Activated CD8-positive, alpha-beta T cell treated with anti-CD3 and anti-CD28 coated beads for 36 hours (primary cell): ENCODE data around the gene TRMT61A. TPM values are rescaled to one million over a fixed set of nuclear protein-coding genes. Genes with fewer than 3 reads are reported as not detected.

Experiments
- ATAC-seq: fragments of 200-7000 bp; cut with Tn5 transposase; one replicate; pipeline ENCODE4 v1.10.0; 2021; ENCODE audit warnings: mild to moderate bottlenecking, moderate library complexity
- CTCF ChIA-PET: fragments of 350-600 bp; sonication (Branson Sonifier 250); formaldehyde crosslinking; loops from one replicate; lab custom pipeline; 2021; ENCODE audit warnings: antibody characterized with exemption; lab: Charles Lee
- POLR2A ChIA-PET: fragments of 350-600 bp; sonication (Branson Sonifier 250); formaldehyde crosslinking; loops from one replicate; lab custom pipeline; 2021; ENCODE audit warnings: antibody characterized with exemption; lab: Charles Lee
- DNase-seq: peaks from one replicate; pipeline ENCODE4 v3.0.0-alpha.2; 2020
- H3K27ac Mint-ChIP-seq: one replicate; pipeline ENCODE4 v1.8.0; 2021; ENCODE audit warnings: mild to moderate bottlenecking, mixed read lengths
- H3K27me3 Mint-ChIP-seq: one replicate; pipeline ENCODE4 v1.8.0; 2021; ENCODE audit warnings: mixed read lengths
- H3K36me3 Mint-ChIP-seq: one replicate; pipeline ENCODE4 v1.8.0; 2021; ENCODE audit warnings: low read depth, mixed read lengths
- H3K4me1 Mint-ChIP-seq: one replicate; pipeline ENCODE4 v1.8.0; 2021; ENCODE audit warnings: low read depth, mixed read lengths
- H3K4me3 Mint-ChIP-seq: one replicate; pipeline ENCODE4 v1.8.0; 2021; ENCODE audit warnings: mild to moderate bottlenecking, moderate library complexity, mixed read lengths
- H3K9me3 Mint-ChIP-seq: one replicate; pipeline ENCODE4 v1.8.0; 2021; ENCODE audit warnings: mixed read lengths
- intact Hi-C: fragments of 100-400 bp; cut with micrococcal nuclease; formaldehyde crosslinking; loops from one replicate; pipeline ENCODE4 v1.10.0; 2022
- total RNA-seq, 2 experiments: library from RNA; stranded (reverse); gene quantifications; one replicate each; pipeline ENCODE4 v1.2.3, GENCODE V29; 2021
- TF ChIP-seq, protein P1 (sequence below): fragments of 200-600 bp; IDR thresholded peaks from one replicate; pipeline ENCODE4 v1.8.0; 2022; ENCODE audit warnings: antibody characterized with exemption, mild to moderate bottlenecking

TRMT61A gene
- total RNA-seq, 2 experiments from 2014 or later, result 9.9 TPM

DNA sequence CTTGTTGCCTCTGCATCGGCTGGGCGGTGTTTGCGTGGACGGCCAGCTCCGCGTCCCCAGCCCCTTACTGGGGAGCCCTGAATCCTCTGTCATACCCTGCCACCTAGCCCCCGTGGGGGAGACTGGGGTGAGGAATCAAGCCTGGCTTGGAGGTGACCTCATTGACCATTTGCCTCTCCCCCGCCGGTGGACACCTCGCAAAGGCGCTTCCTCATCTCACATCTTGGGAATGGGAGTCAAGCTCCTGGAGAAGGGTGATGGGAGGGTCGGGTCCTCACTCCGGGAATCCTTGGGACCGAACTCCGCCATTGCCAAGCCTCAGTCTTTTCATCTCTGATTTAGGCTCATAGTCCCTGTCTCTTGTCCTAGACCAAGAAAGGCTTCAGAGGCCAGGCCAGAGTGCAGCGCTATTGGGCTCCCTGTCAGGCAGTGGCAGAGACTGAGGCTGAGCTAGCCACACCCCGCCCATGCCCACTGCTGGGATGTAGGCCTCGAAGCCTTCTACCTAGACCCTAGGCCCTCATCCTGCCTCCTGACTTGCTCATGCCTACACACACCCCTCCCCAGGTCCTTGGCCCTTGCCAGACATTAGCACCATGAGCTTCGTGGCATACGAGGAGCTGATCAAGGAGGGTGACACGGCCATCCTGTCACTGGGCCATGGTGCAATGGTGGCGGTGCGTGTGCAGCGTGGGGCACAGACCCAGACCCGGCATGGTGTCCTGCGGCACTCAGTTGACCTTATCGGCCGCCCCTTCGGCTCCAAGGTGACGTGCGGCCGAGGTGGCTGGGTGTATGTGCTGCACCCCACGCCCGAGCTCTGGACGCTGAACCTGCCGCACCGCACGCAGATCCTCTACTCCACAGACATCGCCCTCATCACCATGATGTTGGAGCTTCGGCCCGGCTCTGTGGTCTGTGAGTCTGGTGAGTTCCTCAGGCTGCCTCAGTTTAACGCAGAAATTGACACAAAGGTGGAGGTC, 678 bp downstream of the TRMT61A start:
- no peaks in the 10 kb centered on the region for H3K9me3 Mint-ChIP-seq
- peaks cover 34% of the 10 kb centered on the region for H3K4me1 Mint-ChIP-seq
- H3K4me3 Mint-ChIP-seq, result peak overlapping the region; percentile 94
- H3K27me3 Mint-ChIP-seq, result no peaks in the 10 kb centered on the region
- peaks cover 13% of the 10 kb centered on the region for H3K36me3 Mint-ChIP-seq
- H3K27ac Mint-ChIP-seq, result peak overlapping the region; percentile 94
- intact Hi-C loops, result no loop called here
- DNase-seq, result no peak
- ChIA-PET POLR2A (interaction anchor here (0.5 to 4.3 kb wide), 12 partner anchors 9 to 1873 kb away, joined by 3 to 28 read pairs (median 4); partner anchors contain the start of genes BAG5, COA8 and KLC1), CTCF (interaction anchor here (1.1 to 4.7 kb wide), 6 partner anchors 8 to 184 kb away, joined by 3 to 31 read pairs (median 4); no protein-coding TSS in a partner anchor)
- no peak for ATAC-seq
- TF ChIP-seq, protein P1, sequence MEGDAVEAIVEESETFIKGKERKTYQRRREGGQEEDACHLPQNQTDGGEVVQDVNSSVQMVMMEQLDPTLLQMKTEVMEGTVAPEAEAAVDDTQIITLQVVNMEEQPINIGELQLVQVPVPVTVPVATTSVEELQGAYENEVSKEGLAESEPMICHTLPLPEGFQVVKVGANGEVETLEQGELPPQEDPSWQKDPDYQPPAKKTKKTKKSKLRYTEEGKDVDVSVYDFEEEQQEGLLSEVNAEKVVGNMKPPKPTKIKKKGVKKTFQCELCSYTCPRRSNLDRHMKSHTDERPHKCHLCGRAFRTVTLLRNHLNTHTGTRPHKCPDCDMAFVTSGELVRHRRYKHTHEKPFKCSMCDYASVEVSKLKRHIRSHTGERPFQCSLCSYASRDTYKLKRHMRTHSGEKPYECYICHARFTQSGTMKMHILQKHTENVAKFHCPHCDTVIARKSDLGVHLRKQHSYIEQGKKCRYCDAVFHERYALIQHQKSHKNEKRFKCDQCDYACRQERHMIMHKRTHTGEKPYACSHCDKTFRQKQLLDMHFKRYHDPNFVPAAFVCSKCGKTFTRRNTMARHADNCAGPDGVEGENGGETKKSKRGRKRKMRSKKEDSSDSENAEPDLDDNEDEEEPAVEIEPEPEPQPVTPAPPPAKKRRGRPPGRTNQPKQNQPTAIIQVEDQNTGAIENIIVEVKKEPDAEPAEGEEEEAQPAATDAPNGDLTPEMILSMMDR, result no peak

DNA sequence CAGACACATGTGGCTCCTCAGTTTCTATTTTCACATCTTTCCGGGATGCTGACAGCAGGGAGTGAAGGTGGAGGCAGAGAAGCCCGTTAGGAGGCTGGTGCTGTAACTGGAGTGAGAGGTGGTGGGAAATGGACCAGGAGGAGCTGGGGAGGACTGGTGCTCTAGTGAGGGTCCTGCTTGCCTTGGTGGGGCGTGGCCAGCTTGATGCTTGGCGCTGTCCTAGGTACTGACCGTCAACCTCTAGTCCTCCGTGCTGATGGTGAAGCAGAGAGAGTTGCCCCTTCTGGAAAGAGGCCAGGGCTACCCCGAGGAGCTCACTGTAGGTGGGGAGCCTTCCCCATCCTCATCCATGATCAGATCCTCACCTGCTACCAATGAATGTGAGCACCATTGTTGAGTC, 1.4 kb downstream of the TRMT61A start:
- peak overlapping the region; percentile 94 for H3K4me3 Mint-ChIP-seq
- intact Hi-C loops, result no loop called here
- TF ChIP-seq, protein P1, result no peak
- peaks cover 34% of the 10 kb centered on the region for H3K4me1 Mint-ChIP-seq
- no peaks in the 10 kb centered on the region for H3K9me3 Mint-ChIP-seq
- POLR2A ChIA-PET, result interaction anchor here (0.5 to 4.3 kb wide), 10 partner anchors 10 to 1873 kb away, joined by 3 to 28 read pairs (median 4); partner anchors contain the start of genes BAG5 and COA8
- ATAC-seq, result no peak
- H3K27ac Mint-ChIP-seq, result peak overlapping the region; percentile 67
- CTCF ChIA-PET, result interaction anchor here (1.8 to 4.7 kb wide), 4 partner anchors 9 to 183 kb away, joined by 3 to 31 read pairs (median 6); no protein-coding TSS in a partner anchor
- H3K36me3 Mint-ChIP-seq, result peaks cover 13% of the 10 kb centered on the region
- no peaks in the 10 kb centered on the region for H3K27me3 Mint-ChIP-seq
- DNase-seq, result peak; percentile 58

DNA sequence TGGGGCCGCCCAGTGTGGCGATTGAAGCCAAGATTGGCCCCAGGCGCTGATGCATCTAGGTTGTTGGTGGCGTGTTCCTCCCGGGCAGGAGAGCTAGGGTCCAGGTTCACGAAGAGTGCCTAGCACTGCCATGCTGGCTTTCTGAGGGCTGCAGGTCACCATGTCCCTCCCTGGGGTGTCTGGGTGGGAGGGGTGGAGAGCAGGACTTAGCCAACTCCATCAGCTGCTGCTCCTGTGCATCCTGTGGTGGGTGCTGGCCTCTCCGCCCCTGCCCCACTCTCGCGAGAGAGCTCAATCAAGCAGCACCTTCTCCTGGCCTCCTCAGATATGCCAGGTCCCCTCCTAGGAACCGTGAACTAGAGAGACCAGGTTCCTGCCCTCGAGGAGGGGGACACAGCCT, 1.8 kb downstream of the TRMT61A start:
- Mint-ChIP-seq H3K9me3 (no peaks in the 10 kb centered on the region), H3K27me3 (no peaks in the 10 kb centered on the region), H3K4me3 (peak overlapping the region; percentile 94), H3K4me1 (peaks cover 34% of the 10 kb centered on the region), H3K27ac (no peak overlapping the region), H3K36me3 (peaks cover 13% of the 10 kb centered on the region)
- TF ChIP-seq, protein P1, result no peak
- ChIA-PET CTCF (interaction anchor here (1.8 to 4.7 kb wide), 4 partner anchors 10 to 182 kb away, joined by 3 to 31 read pairs (median 6); no protein-coding TSS in a partner anchor), POLR2A (interaction anchor here (1.1 to 4.3 kb wide), 5 partner anchors 10 to 183 kb away, joined by 3 to 28 read pairs (median 7); partner anchors contain the start of genes BAG5 and COA8)
- intact Hi-C loops, result no loop called here
- no peak for ATAC-seq
- DNase-seq, result no peak

DNA sequence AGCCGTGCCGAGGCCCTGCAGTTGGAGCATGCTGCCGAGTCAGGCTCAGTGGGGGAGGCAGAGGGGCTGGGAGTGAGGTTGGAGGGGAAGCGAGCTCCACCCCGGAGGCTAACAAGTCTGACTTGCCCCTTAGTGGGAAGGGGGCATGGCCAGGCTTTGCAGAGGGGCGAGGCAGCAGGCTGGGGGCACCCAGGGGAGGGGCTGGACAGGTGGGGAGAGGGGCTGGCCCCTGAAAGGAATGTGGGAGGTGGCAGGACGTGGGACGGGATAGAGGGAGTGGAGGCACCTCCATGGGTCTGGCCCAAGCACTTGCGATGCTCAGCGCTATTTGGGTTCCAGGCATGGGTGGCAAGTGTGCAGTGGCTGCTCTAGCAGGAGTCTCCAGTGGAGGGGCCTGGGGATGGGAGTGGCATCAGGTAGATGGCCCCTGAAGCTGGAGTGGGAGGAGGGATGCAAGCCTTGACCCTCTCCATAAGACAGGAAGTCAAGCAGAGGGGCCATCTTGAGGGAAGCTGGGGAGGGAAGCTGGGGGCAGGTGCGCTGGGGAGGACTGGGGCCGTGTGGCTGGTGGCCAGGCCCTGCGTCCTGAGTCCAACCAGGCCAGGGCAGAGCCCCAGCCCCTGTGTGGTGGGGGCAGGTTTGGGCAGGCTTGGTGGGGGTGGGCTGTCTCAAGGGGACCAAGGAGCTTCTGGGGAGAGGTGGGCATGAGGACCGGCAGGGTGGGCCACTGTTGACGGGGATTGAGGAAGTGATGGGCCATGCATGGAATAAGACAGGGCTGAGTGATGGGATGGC, 2.6 kb downstream of the TRMT61A start:
- H3K36me3 Mint-ChIP-seq, result peaks cover 13% of the 10 kb centered on the region
- H3K27me3 Mint-ChIP-seq, result no peaks in the 10 kb centered on the region
- no peaks in the 10 kb centered on the region for H3K9me3 Mint-ChIP-seq
- CTCF ChIA-PET, result interaction anchor here (1.9 to 2.2 kb wide), 3 partner anchors 10 to 148 kb away, joined by 5 to 7 read pairs (median 6); no protein-coding TSS in a partner anchor
- TF ChIP-seq, protein P1, result no peak
- POLR2A ChIA-PET, result interaction anchor here (0.6 to 4.3 kb wide), 6 partner anchors 9 to 597 kb away, joined by 3 to 28 read pairs (median 4); partner anchors contain the start of genes BAG5 and COA8
- no peak for DNase-seq
- intact Hi-C loops, result no loop called here
- H3K27ac Mint-ChIP-seq, result no peak overlapping the region
- H3K4me1 Mint-ChIP-seq, result peaks cover 34% of the 10 kb centered on the region
- peak overlapping the region; percentile 94 for H3K4me3 Mint-ChIP-seq
- ATAC-seq, result no peak
